ENCODE results near the gene PPM1L.
"Not testable (repeated sequence)": the region's sequence is repeated elsewhere in the genome, so short reads cannot be mapped to it uniquely, and the experiment has no call there.

The PPM1L gene

DNA sequence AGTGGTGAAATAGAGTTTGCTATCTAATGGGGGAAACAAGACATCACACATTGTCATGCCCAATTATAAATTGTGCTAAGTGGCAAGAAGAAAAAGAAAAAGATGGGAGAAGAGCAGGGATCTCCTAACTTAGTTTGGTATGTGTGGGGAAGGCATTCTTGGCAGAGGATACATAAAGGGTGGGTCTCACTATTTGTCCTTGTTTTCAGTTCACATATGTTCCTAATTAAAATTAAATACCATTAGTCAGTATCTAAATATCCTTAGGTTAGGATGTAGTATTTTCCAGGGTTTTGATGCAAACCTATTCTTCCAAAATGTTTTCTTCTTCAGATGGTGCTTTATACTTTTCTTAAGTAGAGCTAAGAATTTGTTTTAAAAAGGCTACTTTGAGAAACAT, 175.4 kb downstream of the PPM1L start:
- DNase-seq (ENCODE audit: low read depth in 3 of 3), result no peak

DNA sequence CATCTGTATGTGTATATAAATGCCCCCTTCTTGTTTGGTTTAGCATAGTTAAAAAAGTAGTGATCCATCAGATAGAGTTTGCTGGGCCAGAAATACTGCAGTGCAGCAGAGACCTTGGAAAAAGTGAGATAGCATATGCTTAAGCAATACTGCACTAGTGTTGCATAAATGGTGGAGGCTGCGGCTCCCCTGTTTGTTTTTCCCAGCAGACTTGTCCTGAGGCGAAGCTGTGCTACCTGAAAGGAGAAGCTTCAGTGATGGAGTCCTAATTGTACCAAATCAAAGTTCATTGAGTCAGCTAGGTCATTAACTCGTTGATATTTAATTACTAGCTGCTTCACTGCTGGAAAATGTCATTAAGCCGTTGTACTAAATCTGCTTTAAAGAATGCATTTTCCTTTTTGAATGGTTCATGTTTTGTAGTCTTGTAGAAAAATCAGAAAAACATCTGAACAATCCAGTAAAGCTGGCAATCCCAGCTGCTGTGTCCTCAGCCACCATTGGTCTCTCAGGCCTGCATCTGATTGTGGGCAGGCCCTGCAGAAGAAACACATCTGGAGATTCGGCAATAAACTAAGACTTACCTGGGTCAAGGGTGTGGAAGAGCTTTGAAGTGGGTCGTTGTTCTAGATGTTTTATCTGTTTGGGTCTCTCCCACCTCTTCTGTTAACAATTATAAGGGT, 179.5 kb downstream of the PPM1L start:
- no peak for DNase-seq (ENCODE audit: low read depth in 3 of 3)

- DNase-seq (ENCODE audit: low read depth in 3 of 3), result peak; percentile 48 to 58 (median 49)
Measured at GRCh38 chr3:160941885-160942494, 186.0 kb downstream of the PPM1L start.

DNA sequence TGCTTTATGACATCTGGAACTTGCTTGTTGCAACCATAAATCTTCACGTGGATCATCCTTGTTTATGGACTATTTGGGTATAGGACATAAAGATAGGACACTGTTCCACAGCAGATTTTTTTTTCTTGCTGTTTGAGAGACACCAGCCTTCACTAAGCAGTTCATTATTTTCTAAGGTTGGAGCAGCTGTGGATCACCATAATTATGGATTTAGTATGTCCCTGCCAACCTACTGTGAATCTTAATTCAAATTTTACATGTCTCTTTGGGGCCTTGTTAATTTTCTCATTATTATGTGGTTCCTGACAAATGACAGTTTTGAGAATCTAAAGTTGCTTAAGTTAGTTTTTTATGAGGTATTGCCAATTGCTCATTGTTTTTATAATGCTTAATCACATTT, 188.0 kb downstream of the PPM1L start:
- no peak for DNase-seq (ENCODE audit: low read depth in 3 of 3)

DNA sequence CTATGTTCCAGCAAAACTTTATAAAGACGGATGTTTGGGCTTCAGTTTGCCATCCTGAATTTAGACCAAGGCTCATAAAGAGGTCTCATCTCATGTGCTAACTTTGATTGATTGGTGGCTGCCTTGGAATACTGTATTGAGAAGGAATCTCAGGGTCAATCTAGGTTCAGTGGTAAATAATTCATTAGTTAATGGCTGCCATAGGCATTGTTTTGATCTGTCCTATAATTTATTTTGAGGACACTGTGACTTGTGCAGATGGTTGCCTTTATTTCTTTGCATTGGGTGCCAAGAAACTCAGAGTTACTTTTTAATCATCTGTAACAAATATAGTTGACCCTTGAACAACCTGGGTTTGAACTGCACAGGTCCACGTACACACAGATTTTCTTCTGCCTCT, 189.3 kb downstream of the PPM1L start:
- no peak for DNase-seq (ENCODE audit: low read depth in 3 of 3)

GRCh38 chr3:160948273-160948672, 192.2 kb downstream of the PPM1L start:
- DNase-seq (ENCODE audit: low read depth in 3 of 3), result no peak

GRCh38 chr3:160949460-160949859, 193.4 kb downstream of the PPM1L start:
- no peak for DNase-seq (ENCODE audit: low read depth in 3 of 3)

- DNase-seq (ENCODE audit: low read depth in 3 of 3), result no peak
Measured at GRCh38 chr3:160950542-160950941, 194.5 kb downstream of the PPM1L start.

DNA sequence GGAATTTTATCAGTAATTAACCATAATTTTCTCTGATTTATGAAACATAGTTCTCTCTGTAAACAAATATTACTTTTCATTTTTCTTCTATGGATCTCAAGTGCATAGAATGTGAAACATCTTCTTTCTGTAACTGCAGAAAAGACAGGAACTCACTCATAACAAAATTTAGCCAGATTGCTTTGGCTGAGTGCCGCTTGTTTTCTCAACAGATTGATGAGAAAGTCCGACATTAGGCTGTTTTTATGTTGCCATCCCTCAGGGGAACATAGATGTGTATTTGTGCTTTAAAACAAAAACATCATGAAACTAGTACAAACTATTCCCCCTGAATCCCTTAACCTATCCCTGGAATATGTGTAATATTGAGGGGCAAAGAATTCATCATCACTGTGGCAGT, 194.9 kb downstream of the PPM1L start:
- DNase-seq (ENCODE audit: low read depth in 3 of 3), result no peak

DNA sequence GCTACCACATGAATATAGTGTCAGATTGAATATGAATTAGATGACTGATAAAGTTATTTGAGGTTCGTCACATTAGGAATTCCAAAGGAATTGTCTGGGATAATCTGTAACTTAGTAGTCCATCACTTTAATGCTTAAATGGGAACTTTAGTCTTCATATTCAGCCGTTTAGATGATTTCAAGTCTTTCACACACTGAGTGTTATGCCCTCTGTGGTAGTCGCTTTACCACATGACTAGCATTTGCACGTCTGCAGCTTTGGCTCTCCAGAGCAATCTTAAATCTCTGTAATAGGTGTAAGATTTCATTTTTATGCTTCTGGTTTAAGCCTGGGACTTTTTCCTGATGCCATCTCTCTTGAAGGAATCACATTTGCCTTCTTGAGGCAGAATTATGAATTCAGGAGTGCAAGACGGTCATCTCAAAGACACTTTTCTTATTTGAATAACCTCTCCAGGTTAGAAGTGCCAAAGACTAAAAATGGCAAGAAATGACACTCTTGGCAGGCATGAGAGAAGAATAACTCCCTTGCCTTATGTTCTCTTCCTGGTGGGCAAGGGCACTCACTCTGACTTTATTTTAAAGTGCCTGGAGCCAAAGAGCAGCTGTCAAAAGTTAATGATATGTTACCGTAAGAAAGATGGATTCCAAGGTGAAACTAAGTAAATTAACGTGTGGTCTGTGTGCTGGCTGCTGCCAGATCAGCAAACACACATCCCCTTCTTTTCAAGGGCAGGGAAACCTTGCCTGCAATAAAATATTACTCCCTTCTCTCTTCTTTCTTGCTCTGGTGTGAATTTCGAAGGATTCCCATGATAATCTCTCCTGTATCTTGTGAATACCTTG, 195.8 kb downstream of the PPM1L start:
- DNase-seq (ENCODE audit: low read depth in 3 of 3), result no peak

GRCh38 chr3:160953686-160954085, 197.7 kb downstream of the PPM1L start:
- no peak for DNase-seq (ENCODE audit: low read depth in 3 of 3)

DNA sequence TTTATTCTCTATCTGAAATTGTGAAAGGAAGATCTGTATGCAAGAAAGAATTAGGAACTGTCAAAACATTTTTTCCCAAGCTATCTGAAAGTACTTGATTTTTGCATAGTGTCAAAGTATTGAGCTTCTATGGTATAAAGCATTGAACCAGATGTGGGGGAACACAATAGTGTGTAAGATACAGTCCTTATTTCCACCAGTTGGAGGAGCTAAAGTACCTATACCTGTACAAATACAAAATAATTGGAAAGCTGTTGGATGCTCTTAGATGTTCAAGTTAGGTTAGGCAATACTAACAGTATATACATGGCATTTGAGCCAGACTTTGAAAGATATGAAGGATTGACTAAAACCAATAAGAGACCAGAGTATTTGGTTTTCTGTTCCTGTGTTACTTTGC, 200.8 kb downstream of the PPM1L start:
- DNase-seq (ENCODE audit: low read depth in 3 of 3), result no peak

- no peak for DNase-seq (ENCODE audit: low read depth in 3 of 3)
Measured at GRCh38 chr3:160960568-160960967, 204.5 kb downstream of the PPM1L start.

- no peak for DNase-seq (ENCODE audit: low read depth in 3 of 3)
Measured at GRCh38 chr3:160963949-160964348, 207.9 kb downstream of the PPM1L start.

- no peak for DNase-seq (ENCODE audit: low read depth in 3 of 3)
Measured at GRCh38 chr3:160968761-160969160, 212.7 kb downstream of the PPM1L start.

GRCh38 chr3:160973067-160973809, 217.2 kb downstream of the PPM1L start:
- DNase-seq (ENCODE audit: low read depth in 3 of 3), result no peak

GRCh38 chr3:160977773-160978172, 221.7 kb downstream of the PPM1L start:
- DNase-seq (ENCODE audit: low read depth in 3 of 3), result no peak

GRCh38 chr3:160980740-160981139, 224.7 kb downstream of the PPM1L start:
- no peak for DNase-seq (ENCODE audit: low read depth in 3 of 3)

DNA sequence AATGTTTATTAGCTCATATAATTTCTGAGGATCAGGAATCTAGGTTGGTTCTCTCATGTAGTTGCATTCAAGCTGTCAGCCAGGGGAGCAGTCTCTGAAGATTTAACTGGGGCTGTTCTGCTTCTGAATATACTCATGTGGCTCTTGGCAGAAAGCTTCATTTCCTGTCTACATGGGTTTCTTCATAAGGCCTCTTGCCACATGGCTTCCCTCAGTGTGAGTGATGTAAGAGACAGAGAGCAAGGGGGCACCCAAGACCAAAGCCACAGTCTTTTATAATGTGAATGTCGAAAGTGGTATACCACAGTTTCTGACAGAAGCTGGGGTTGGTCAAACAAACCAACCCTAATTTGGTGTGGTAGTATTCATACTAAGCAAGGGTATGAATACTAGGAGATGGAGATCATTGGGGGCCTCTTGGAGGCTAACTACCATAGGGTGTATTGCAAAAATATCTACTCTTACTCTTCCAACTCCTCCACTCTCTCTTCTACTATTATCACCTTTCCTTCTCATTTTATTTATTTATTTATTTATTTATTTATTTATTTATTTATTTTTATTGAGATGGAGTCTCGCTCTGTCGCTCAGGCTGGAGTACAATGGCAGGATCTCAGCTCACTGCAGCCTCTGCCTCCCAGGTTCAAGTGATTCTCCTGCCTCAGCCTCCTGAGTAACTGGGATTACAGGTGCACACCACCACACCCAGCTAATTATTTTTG, 225.3 kb downstream of the PPM1L start:
- DNase-seq (ENCODE audit: low read depth in 3 of 3), result no peak

GRCh38 chr3:160982491-160982890, 226.5 kb downstream of the PPM1L start:
- no peak for DNase-seq (ENCODE audit: low read depth in 3 of 3)

GRCh38 chr3:160983900-160984299, 227.9 kb downstream of the PPM1L start:
- not testable (repeated sequence) for DNase-seq (ENCODE audit: low read depth in 3 of 3)
